Neutrophil (primary cell): ENCODE data around the gene PIKFYVE.
A peak's percentile ranks its signal among the peaks of the same experiment; 100 is the strongest.
"Not testable (repeated sequence)": the region's sequence is repeated elsewhere in the genome, so short reads cannot be mapped to it uniquely, and the experiment has no call there.

Experiments
- H3K27ac ChIP-seq: fragments of 200-600 bp; sonication (generic); 2 replicates; pipeline ENCODE4 v1.5.1; 2016; ENCODE audit warnings: mild to moderate bottlenecking, moderate library complexity
- H3K27me3 ChIP-seq: fragments of 200-600 bp; sonication (generic); 2 replicates; pipeline ENCODE4 v1.6.0; 2016; ENCODE audit warnings: mild to moderate bottlenecking
- H3K36me3 ChIP-seq: fragments of 200-600 bp; sonication (generic); 2 replicates; pipeline ENCODE4 v1.5.1; 2017
- H3K4me1 ChIP-seq, 2 experiments: fragments of 200-600 bp in 1 of 2; sonication (generic) in 1 of 2; 1 replicate in 1 of 2; 2 replicates in 1 of 2; pipeline versions ENCODE4 v1.5.1 to v1.6.1; 2013 to 2016; ENCODE audit warnings: low read depth in 1 of 2, low read length in 1 of 2, mild to moderate bottlenecking in 1 of 2, moderate library complexity in 1 of 2; ENCODE audit not compliant: control insufficient read depth in 1 of 2, insufficient read depth in 1 of 2
- H3K4me3 ChIP-seq, 2 experiments: fragments of 200-600 bp in 1 of 2; sonication (generic) in 1 of 2; 1 replicate in 1 of 2; 2 replicates in 1 of 2; pipeline ENCODE4 v1.5.1; 2013 to 2016; ENCODE audit warnings: low read depth in 1 of 2, low read length in 1 of 2, mild to moderate bottlenecking in 1 of 2, moderate library complexity in 1 of 2
- H3K9me3 ChIP-seq: fragments of 200-600 bp; sonication (generic); 2 replicates; pipeline ENCODE4 v1.5.1; 2016
- TF ChIP-seq, protein P1 (sequence below): fragments of 200-600 bp; sonication (generic); IDR thresholded peaks from 2 replicates; pipeline ENCODE4 v1.5.1; 2016; ENCODE audit warnings: antibody characterized with exemption

PIKFYVE gene, protein sequence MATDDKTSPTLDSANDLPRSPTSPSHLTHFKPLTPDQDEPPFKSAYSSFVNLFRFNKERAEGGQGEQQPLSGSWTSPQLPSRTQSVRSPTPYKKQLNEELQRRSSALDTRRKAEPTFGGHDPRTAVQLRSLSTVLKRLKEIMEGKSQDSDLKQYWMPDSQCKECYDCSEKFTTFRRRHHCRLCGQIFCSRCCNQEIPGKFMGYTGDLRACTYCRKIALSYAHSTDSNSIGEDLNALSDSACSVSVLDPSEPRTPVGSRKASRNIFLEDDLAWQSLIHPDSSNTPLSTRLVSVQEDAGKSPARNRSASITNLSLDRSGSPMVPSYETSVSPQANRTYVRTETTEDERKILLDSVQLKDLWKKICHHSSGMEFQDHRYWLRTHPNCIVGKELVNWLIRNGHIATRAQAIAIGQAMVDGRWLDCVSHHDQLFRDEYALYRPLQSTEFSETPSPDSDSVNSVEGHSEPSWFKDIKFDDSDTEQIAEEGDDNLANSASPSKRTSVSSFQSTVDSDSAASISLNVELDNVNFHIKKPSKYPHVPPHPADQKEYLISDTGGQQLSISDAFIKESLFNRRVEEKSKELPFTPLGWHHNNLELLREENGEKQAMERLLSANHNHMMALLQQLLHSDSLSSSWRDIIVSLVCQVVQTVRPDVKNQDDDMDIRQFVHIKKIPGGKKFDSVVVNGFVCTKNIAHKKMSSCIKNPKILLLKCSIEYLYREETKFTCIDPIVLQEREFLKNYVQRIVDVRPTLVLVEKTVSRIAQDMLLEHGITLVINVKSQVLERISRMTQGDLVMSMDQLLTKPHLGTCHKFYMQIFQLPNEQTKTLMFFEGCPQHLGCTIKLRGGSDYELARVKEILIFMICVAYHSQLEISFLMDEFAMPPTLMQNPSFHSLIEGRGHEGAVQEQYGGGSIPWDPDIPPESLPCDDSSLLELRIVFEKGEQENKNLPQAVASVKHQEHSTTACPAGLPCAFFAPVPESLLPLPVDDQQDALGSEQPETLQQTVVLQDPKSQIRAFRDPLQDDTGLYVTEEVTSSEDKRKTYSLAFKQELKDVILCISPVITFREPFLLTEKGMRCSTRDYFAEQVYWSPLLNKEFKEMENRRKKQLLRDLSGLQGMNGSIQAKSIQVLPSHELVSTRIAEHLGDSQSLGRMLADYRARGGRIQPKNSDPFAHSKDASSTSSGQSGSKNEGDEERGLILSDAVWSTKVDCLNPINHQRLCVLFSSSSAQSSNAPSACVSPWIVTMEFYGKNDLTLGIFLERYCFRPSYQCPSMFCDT (N-terminal part only)

DNA sequence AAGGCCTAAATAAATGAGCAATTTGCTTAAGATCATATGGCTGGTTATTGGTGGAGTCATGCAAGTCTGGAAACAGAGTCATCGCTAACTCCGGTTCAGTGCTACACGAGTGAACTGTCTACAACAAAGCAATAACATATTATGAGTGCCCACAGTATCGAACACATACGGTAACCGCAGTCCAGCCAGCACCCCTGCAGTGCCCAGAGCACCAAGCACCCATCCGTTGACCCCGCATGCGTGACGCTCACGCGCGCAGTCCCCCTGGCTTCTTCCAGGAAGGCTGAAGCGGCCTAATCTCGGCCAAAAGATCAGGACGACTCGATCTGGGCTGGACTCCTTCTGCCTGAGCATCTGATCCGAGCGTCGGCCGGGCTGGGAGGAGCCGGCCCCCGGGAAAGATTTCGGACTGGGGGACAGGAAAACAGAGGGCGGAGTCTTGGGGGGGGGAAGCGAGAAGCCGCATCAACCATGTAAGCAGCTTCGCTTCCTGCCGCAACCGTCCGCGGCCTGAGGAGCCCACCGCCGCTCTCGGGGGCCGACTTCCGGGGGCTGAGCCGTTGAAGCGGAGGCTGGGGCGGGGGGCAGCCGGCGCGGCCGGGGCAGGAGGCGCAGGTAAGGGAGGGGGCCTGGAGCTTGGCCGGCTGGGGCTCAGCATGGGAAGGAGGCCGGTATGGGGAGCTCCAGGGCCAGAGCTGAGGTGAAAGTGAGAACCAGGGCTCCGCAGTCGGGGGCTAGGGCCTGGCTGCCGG lies at the start of gene PIKFYVE:
Gene PIKFYVE, plus strand, starts transcription at position 455 of the 752 bp plus-strand sequence. CDS start 5,265 bp downstream, outside the sequence.
- TF ChIP-seq, protein P1, sequence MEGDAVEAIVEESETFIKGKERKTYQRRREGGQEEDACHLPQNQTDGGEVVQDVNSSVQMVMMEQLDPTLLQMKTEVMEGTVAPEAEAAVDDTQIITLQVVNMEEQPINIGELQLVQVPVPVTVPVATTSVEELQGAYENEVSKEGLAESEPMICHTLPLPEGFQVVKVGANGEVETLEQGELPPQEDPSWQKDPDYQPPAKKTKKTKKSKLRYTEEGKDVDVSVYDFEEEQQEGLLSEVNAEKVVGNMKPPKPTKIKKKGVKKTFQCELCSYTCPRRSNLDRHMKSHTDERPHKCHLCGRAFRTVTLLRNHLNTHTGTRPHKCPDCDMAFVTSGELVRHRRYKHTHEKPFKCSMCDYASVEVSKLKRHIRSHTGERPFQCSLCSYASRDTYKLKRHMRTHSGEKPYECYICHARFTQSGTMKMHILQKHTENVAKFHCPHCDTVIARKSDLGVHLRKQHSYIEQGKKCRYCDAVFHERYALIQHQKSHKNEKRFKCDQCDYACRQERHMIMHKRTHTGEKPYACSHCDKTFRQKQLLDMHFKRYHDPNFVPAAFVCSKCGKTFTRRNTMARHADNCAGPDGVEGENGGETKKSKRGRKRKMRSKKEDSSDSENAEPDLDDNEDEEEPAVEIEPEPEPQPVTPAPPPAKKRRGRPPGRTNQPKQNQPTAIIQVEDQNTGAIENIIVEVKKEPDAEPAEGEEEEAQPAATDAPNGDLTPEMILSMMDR = no peak
- Histone ChIP-seq H3K36me3 (no peaks in the 10 kb centered on the region), H3K27ac (peak within 1 kb of the TSS; percentile 94), H3K9me3 (no peaks in the 10 kb centered on the region), H3K4me3 (peak within 1 kb of the TSS; percentile 87 to 90), H3K4me1 (peaks cover 39% of the 10 kb centered on the region in 2 experiments), H3K27me3 (no peaks in the 10 kb centered on the region)

DNA sequence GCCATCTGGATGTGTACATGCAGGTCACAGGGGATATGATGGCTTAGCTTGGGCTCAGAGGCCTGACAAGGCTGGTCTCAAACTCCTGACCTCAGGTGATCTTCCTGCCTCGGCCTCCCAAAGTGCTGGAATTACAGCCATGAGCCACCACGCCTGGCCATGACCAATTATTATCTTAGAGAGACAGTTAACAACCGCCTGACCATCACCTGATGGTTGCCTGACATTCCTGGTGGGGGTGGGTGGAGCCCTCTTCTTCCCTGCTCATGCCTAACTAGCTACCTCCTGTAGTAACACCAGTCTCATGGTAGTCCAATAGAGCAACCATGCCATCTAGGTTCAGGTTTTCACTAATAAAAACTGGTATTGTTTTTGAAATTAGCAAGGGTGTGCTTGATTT lies 44.2 kb upstream of the PIKFYVE start:
- not testable (repeated sequence) for H3K4me3 ChIP-seq, H3K36me3 ChIP-seq, H3K27me3 ChIP-seq, H3K9me3 ChIP-seq, H3K4me1 ChIP-seq, H3K27ac ChIP-seq

DNA sequence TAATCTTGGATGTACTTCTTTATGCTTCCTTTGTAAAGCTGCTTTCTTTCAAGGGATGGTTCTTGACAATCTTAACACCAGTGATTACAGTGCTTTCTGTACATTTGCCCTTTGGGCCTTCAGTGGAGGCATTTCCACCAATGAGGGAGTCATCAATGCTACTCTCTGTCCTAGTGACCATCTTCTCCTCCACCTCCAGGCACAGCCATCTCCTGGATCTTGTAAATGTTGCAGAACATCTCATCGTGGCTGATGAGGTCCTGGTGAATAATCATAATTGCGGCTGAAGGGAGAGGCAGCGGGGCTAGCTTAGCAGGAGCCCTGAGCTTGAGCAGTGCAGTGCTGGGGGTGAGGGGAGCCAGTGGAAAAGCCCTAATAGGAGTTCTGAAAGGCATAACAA lies 43.7 kb upstream of the PIKFYVE start:
- H3K36me3 ChIP-seq = no peaks in the 10 kb centered on the region
- no peak overlapping the region for H3K27ac ChIP-seq
- H3K4me1 ChIP-seq = no peaks in the 10 kb centered on the region
- TF ChIP-seq, protein P1 = no peak
- no peaks in the 10 kb centered on the region for H3K9me3 ChIP-seq
- H3K27me3 ChIP-seq = no peaks in the 10 kb centered on the region
- no peak overlapping the region for H3K4me3 ChIP-seq

DNA sequence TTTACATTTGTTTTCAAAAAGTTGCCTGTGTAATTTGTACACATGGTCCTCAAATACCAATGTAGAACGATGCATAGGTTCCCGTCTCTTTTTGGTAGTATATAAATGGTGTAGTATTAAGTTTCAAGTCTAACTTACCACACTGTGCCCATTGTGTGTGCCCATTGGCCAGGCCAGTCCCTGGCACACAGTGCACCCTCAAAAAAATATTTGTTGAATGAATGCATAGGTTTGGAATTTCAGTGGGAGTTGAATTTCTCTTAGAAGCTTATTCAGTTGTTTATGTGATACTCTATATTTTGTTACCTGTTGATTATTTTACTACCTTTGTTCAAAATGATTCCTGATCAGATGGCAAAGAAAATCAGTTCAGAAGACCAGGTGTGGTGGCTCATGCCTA lies 41.3 kb upstream of the PIKFYVE start:
- Histone ChIP-seq H3K27ac (no peak overlapping the region), H3K4me1 (no peaks in the 10 kb centered on the region), H3K36me3 (no peaks in the 10 kb centered on the region), H3K4me3 (no peak overlapping the region), H3K9me3 (no peaks in the 10 kb centered on the region), H3K27me3 (no peaks in the 10 kb centered on the region)
- TF ChIP-seq, protein P1 = no peak

DNA sequence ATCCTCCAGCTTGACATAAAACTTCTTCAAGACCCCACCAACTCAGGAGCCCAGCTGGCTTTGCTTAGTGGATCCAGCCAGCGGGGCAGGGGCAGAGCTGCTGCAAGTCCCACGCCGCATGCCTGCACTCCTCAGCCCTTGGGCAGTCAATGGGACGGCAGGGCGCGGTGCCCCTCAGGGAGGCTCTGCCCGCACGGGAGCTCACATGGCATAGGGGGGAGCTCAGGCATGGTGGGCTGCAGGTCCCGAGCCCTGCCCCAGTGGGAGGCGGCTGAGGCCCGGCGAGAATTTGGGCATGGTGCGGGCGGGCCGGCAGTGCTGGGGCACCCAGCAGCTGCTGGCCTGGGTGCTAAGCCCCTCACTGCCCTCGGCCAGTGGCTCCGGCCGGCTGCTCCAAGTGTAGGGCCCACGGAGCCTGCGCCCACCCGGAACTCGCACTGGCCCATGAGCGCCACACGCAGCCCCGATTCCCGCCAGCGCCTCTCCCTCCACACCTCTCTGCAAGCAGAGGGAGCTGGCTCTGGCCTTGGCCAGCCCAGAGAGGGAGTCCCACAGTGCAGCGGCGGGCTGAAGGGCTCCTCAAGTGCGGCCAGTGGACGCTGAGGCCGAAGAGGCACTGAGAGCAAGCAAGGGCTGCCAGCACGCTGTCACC lies 38.3 kb upstream of the PIKFYVE start:
- H3K27ac ChIP-seq = no peak overlapping the region
- no peaks in the 10 kb centered on the region for H3K4me1 ChIP-seq
- H3K27me3 ChIP-seq = no peaks in the 10 kb centered on the region
- TF ChIP-seq, protein P1 = no peak
- peaks cover 4% of the 10 kb centered on the region for H3K9me3 ChIP-seq
- no peak overlapping the region for H3K4me3 ChIP-seq
- no peaks in the 10 kb centered on the region for H3K36me3 ChIP-seq
